Measurements from ENCODE around the gene WDR19.

The WDR19 gene

DNA sequence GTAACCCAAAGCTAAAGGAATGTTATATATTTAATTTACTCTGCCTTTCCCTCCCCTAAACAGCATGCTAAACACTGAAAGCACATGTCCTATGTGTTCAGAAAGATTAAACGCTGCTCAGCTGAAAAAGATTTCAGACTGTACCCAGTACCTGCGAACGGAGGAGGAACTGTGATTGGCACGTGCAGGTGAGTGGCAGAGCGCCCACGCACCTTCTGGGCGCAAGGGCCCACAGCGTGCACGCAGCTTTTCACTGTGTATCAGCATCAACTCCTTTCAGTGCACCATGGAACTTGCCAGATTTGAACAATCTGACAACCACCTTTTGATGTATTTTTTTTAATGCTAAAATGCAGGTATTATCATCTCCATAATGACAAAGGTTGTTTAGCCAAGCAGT, 96.1 kb downstream of the WDR19 start:
- TF ChIP-seq EGR1 (IDR thresholded peaks at IDR 0.05) (no peak), FOXM1 (IDR thresholded peaks at IDR 0.05; ENCODE audit: borderline replicate concordance, low read depth) (no peak), RAD21 (IDR thresholded peaks at IDR 0.05; ENCODE audit: low read depth) (no peak), TAF1 (IDR thresholded peaks at IDR 0.05; ENCODE audit: low read depth) (no peak), TEAD4 (IDR thresholded peaks at IDR 0.05) (no peak), NFIC (IDR thresholded peaks at IDR 0.05) (no peak), YY1 (IDR thresholded peaks at IDR 0.05; ENCODE audit: low read depth) (no peak), ZBTB7A (IDR thresholded peaks at IDR 0.05; ENCODE audit: low read depth) (no peak), CEBPB (IDR thresholded peaks at IDR 0.05) (no peak)

DNA sequence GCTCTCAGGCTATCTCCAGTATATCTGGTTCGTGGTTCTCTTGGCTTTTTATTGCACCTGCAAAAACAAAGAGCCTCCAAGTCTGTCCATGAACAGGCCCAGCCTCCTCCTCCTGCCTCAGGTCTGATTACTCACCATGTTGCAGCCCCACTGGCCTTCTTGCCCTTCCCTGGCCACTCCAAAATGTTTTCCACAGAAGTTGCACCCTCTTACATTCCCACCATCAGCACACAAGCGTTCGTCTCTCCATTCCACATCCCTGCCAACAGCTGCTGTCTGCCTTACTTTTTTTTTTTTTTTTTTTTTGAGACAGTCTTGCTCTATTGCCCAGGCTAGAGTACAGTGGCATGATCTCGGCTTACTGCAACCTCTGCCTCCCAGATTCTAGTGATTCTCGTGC, 97.1 kb downstream of the WDR19 start:
- no peak for TF ChIP-seq TEAD4 (IDR thresholded peaks at IDR 0.05)
- TF ChIP-seq EP300 (IDR thresholded peaks at IDR 0.05; ENCODE audit: borderline replicate concordance), result no peak
- no peak for TF ChIP-seq ZBTB7A (IDR thresholded peaks at IDR 0.05; ENCODE audit: low read depth)
- no peak for TF ChIP-seq NFIC (IDR thresholded peaks at IDR 0.05)
- TF ChIP-seq, protein P1, sequence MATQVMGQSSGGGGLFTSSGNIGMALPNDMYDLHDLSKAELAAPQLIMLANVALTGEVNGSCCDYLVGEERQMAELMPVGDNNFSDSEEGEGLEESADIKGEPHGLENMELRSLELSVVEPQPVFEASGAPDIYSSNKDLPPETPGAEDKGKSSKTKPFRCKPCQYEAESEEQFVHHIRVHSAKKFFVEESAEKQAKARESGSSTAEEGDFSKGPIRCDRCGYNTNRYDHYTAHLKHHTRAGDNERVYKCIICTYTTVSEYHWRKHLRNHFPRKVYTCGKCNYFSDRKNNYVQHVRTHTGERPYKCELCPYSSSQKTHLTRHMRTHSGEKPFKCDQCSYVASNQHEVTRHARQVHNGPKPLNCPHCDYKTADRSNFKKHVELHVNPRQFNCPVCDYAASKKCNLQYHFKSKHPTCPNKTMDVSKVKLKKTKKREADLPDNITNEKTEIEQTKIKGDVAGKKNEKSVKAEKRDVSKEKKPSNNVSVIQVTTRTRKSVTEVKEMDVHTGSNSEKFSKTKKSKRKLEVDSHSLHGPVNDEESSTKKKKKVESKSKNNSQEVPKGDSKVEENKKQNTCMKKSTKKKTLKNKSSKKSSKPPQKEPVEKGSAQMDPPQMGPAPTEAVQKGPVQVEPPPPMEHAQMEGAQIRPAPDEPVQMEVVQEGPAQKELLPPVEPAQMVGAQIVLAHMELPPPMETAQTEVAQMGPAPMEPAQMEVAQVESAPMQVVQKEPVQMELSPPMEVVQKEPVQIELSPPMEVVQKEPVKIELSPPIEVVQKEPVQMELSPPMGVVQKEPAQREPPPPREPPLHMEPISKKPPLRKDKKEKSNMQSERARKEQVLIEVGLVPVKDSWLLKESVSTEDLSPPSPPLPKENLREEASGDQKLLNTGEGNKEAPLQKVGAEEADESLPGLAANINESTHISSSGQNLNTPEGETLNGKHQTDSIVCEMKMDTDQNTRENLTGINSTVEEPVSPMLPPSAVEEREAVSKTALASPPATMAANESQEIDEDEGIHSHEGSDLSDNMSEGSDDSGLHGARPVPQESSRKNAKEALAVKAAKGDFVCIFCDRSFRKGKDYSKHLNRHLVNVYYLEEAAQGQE (IDR thresholded peaks at IDR 0.05; ENCODE audit: low read depth), result no peak
- no peak for TF ChIP-seq EGR1 (IDR thresholded peaks at IDR 0.05)
- no peak for TF ChIP-seq TAF1 (IDR thresholded peaks at IDR 0.05; ENCODE audit: low read depth)
- no peak for TF ChIP-seq CREB1 (IDR thresholded peaks at IDR 0.05; ENCODE audit: low read depth)
- TF ChIP-seq FOXM1 (IDR thresholded peaks at IDR 0.05; ENCODE audit: borderline replicate concordance, low read depth), result no peak
- no peak for TF ChIP-seq RAD21 (IDR thresholded peaks at IDR 0.05; ENCODE audit: low read depth)
- TF ChIP-seq YY1 (IDR thresholded peaks at IDR 0.05; ENCODE audit: low read depth), result no peak
- TF ChIP-seq, protein P2, sequence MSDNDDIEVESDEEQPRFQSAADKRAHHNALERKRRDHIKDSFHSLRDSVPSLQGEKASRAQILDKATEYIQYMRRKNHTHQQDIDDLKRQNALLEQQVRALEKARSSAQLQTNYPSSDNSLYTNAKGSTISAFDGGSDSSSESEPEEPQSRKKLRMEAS (IDR thresholded peaks at IDR 0.05), result no peak
- TF ChIP-seq CEBPB (IDR thresholded peaks at IDR 0.05), result no peak
- TF ChIP-seq, protein P3, sequence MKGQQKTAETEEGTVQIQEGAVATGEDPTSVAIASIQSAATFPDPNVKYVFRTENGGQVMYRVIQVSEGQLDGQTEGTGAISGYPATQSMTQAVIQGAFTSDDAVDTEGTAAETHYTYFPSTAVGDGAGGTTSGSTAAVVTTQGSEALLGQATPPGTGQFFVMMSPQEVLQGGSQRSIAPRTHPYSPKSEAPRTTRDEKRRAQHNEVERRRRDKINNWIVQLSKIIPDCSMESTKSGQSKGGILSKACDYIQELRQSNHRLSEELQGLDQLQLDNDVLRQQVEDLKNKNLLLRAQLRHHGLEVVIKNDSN (IDR thresholded peaks at IDR 0.05), result no peak
- TF ChIP-seq TCF12 (IDR thresholded peaks at IDR 0.05; ENCODE audit: low read depth), result no peak

DNA sequence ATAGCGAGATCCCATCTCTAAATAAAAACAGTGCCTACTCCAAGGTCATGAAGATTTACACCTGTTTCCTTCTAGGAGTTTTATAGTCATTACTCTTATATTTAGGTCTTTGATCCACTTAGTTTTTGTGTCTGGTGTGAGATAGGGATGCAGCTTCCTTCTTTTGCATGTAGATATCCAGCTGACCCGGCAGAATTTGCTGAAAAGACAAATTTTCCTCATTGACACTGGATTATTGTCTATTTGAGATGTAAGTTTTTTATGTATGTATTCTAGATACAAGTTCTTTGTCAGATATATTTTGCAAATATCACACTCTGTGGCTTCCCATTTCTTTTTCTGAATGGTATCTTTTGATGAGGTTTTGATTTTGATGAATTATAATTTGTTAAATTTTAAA, 98.4 kb downstream of the WDR19 start:
- TF ChIP-seq CREB1 (IDR thresholded peaks at IDR 0.05; ENCODE audit: low read depth) (no peak), TCF12 (IDR thresholded peaks at IDR 0.05; ENCODE audit: low read depth) (no peak), TEAD4 (IDR thresholded peaks at IDR 0.05) (no peak)
- TF ChIP-seq, protein P3 (IDR thresholded peaks at IDR 0.05), result no peak
- TF ChIP-seq, protein P1 (IDR thresholded peaks at IDR 0.05; ENCODE audit: low read depth), result no peak

DNA sequence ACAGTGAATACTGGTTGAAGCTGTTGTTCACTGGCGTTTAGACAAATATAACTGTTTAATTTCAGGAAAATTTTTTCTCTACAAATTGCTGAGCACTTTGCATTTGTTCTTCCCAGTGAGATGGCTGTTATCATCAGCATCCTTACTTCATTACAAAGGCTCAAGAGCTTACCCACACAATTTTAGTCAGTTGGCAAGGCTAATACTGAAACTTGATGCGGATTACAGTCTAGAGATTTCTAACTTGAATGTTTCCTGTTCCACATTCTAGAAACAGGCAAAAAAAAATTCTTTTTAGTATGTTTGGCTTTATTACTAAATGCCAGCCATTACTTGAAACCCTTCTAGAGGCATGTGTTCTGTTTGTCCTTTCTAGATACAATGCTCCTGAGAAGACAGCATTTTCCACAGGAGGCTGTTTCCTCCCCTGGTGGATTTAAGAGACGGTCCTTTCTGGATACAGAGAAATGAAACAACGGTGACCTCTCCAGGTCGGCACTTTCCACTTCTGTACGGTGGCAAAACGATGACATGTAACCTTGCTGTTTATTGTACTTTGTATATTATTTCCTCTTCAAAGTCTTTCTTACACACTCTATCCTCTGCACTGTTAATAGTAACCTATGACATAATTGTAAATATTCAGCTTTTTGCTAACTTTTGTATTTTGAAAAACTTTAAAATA, 102.9 kb downstream of the WDR19 start:
- no peak for TF ChIP-seq CEBPB (IDR thresholded peaks at IDR 0.05)
- TF ChIP-seq FOXM1 (IDR thresholded peaks at IDR 0.05; ENCODE audit: borderline replicate concordance, low read depth), result no peak
- TF ChIP-seq, protein P2 (IDR thresholded peaks at IDR 0.05), result no peak
- TF ChIP-seq YY1 (IDR thresholded peaks at IDR 0.05; ENCODE audit: low read depth), result no peak
- TF ChIP-seq EP300 (IDR thresholded peaks at IDR 0.05; ENCODE audit: borderline replicate concordance), result no peak
- TF ChIP-seq EGR1 (IDR thresholded peaks at IDR 0.05), result no peak
- no peak for TF ChIP-seq TAF1 (IDR thresholded peaks at IDR 0.05; ENCODE audit: low read depth)
- TF ChIP-seq, protein P1 (IDR thresholded peaks at IDR 0.05; ENCODE audit: low read depth), result no peak
- TF ChIP-seq ZBTB7A (IDR thresholded peaks at IDR 0.05; ENCODE audit: low read depth), result no peak
- TF ChIP-seq, protein P3 (IDR thresholded peaks at IDR 0.05), result no peak
- no peak for TF ChIP-seq RAD21 (IDR thresholded peaks at IDR 0.05; ENCODE audit: low read depth)

Data from Ishikawa (cell line).